Stimulated activated CD4-positive, alpha-beta T cell treated with anti-CD3 and anti-CD28 coated beads, TNF-alpha, amount 100 ng/mL, for 48 hours (primary cell): ENCODE data around the gene PKP3.
"Not testable (repeated sequence)": the region's sequence is repeated elsewhere in the genome, so short reads cannot be mapped to it uniquely, and the experiment has no call there.

Experiments
- DNase-seq, 3 donors: peaks; one replicate each; pipeline ENCODE4 v3.0.0-alpha.2; 2020; ENCODE audit warnings: low read depth in 3 of 3

Gene PKP3

GRCh38 chr11:428295-428694 lies 34.3 kb downstream of the PKP3 start:
- DNase-seq, result no peak

GRCh38 chr11:429391-429790 lies 35.4 kb downstream of the PKP3 start:
- DNase-seq, result no peak

- DNase-seq, result no peak
Observed at GRCh38 chr11:429931-430456, 36.0 kb downstream of the PKP3 start.

GRCh38 chr11:431921-432320 lies 37.9 kb downstream of the PKP3 start:
- DNase-seq, result no peak

GRCh38 chr11:432501-433100 lies 38.6 kb downstream of the PKP3 start:
- DNase-seq, result no peak

- DNase-seq, result no peak
Observed at GRCh38 chr11:433111-433510, 39.1 kb downstream of the PKP3 start.

GRCh38 chr11:433641-434040 lies 39.6 kb downstream of the PKP3 start:
- DNase-seq, result no peak

GRCh38 chr11:434496-434895 lies 40.5 kb downstream of the PKP3 start:
- DNase-seq, result no peak

GRCh38 chr11:434999-435740 lies 41.2 kb downstream of the PKP3 start:
- DNase-seq, result not testable (repeated sequence)

- no peak for DNase-seq
Observed at GRCh38 chr11:437228-437870, 43.3 kb downstream of the PKP3 start.

- no peak for DNase-seq
Observed at GRCh38 chr11:438101-438844, 44.3 kb downstream of the PKP3 start.

- no peak for DNase-seq
Observed at GRCh38 chr11:439315-440064, 45.5 kb downstream of the PKP3 start.

GRCh38 chr11:440065-441042 lies 46.3 kb downstream of the PKP3 start:
- DNase-seq, result no peak

GRCh38 chr11:441043-441417 lies 47.0 kb downstream of the PKP3 start:
- no peak for DNase-seq

- DNase-seq, result peak in 2 of 3 donors; percentile 26 to 67
Observed at GRCh38 chr11:441418-442274, 47.6 kb downstream of the PKP3 start, which contains the start of gene ANO9. ANO9 (minus strand) TSS chr11:442011; CDS start chr11:441926, 85 bp downstream.

- DNase-seq, result no peak
Observed at GRCh38 chr11:442611-443081, 48.6 kb downstream of the PKP3 start.

- no peak for DNase-seq
Observed at GRCh38 chr11:443542-444199, 49.7 kb downstream of the PKP3 start.

- DNase-seq, result no peak
Observed at GRCh38 chr11:444396-445144, 50.6 kb downstream of the PKP3 start.
